Motor neuron (in vitro differentiated cells): ENCODE results near the gene SNRNP48. TPM values are rescaled to one million over a fixed set of nuclear protein-coding genes. Genes with fewer than 3 reads are reported as not detected.

Experiments
- ATAC-seq, 8 experiments: fragments of 200-7000 bp; cut with Tn5 transposase; replicated peaks in 6 of 8; 2 replicates each; pipeline ENCODE4 v1.8.0; 2021; ENCODE audit warnings: mild to moderate bottlenecking in 8 of 8, moderate library complexity in 8 of 8
- H3K27ac ChIP-seq, 2 donors: fragments of 250-450 bp; sonication (Bioruptor Pico); 2 replicates each; pipeline ENCODE4 v1.9.0; 2021; ENCODE audit warnings: antibody characterized with exemption in 2 of 2, mild to moderate bottlenecking in 2 of 2, moderate library complexity in 1 of 2
- H3K4me1 ChIP-seq, 2 donors: fragments of 250-450 bp; sonication (Bioruptor Pico); replicated peaks in 1 of 2; 2 replicates each; pipeline ENCODE4 v1.6.1; 2021; ENCODE audit warnings: antibody characterized with exemption in 2 of 2, mild to moderate bottlenecking in 2 of 2, moderate library complexity in 1 of 2
- H3K4me3 ChIP-seq, 5 donors: fragments of 250-450 bp; sonication (Bioruptor Pico); 2 replicates each; pipeline ENCODE4 v1.9.0; 2021; ENCODE audit warnings: antibody characterized with exemption in 5 of 5, mild to moderate bottlenecking in 5 of 5, moderate library complexity in 4 of 5
- WGBS, 10 experiments: fragments of 450-650 bp; shearing (Covaris generic); methylation state at CpG; one replicate each; pipeline ENCODE4 v1.0.0; 2022; 5-methylcytosine and 5-hydroxymethylcytosine counted together
- in situ Hi-C, 9 experiments: fragments of 400-800 bp; cut with MboI; loops; one replicate each; pipeline ENCODE4 v1.15.0; 2021; ENCODE audit warnings: low sequenced_read_pairs in 9 of 9, low pct_unique_long_range_greater_than_20kb in 2 of 9; ENCODE audit not compliant: unreplicated experiment in 9 of 9
- total RNA-seq, 8 experiments: library from RNA; unstranded; fragments of 300-600 nt; gene quantifications; 2 replicates each; pipeline versions ENCODE4 v1.2.3 to v1.2.4, GENCODE V29; 2022

The SNRNP48 gene
- total RNA-seq, 8 experiments from 2014 or later = 8.5 to 16.3 (median 9.5) TPM

DNA sequence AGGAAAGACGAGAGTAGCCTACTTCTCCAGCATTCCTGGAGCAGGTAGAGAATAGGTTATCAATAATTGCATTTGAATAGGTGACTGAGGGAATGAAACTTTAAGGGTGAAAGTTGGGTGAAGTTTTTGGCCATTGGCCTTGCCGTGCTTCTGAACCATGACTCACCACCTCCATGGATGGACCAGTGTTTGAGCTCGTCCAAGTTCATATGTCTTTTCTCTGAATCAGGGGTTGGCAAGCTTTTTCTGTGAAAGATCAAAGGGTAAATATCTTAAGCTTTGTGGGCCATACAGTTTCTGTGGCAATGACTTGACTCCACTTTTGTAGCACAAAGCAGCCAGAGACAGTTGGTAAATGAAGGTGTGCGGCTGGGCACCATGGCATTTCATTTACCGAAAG, 31.8 kb downstream of the SNRNP48 start:
- WGBS, 10 experiments = 52 to 100% (median 87%) methylated on average over 1 to 5 of the region's 5 CpGs
- H3K27ac ChIP-seq = no peak overlapping the region
- H3K4me3 ChIP-seq = no peak overlapping the region
- in situ Hi-C loops = loop anchor here in 5 of 9 experiments (25.0 kb wide), 4 partner anchors 209 to 934 kb away; no protein-coding TSS in a partner anchor
- H3K4me1 ChIP-seq = peaks cover 3 to 5% of the 10 kb centered on the region in 2 donors
- ATAC-seq = no peak

DNA sequence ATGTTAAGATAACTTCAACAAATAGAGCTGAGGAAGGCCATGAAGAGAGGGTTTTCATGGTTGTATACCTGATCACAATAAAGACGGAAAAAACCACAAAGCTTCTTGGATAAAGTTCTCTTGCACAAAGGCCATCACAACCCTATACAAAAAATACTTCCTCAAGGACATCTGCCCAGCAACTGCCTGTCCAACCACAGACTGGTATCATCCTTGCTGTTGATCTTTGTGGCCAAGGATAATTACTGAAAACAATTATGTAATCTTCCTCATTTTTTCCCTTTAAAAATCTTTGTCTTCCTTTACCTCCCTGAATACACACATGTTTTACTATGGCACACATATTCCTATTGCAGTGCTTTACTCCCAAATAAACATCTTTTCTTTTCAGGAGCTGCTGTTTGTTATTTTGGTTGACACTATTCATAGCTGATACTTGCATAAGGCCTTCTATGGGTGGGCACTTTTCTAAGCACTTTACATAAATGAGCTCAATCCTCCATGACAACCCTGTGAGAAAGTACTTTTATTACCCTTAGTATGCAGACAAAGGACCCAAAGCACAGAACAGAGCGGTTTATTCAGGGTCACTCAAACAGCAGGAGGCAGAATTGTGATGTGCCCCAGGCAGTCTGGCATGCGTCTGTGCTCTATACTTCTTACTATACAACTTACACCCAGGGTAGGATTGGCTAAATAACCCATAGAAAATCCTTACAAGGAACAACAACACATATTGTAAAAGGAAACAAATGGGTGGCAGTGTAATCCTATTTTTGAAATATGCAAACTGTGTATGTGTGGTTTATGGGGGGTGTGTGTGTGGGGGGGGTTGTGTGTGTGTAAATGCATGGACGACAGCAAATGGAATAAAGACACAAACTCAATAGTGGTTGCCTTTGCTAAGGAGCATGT, 35.1 kb downstream of the SNRNP48 start:
- ATAC-seq = peak; percentile 70 to 97 (median 88)
- Histone ChIP-seq H3K4me3 (no peak overlapping the region), H3K4me1 (peaks cover 3 to 5% of the 10 kb centered on the region in 2 donors), H3K27ac (no peak overlapping the region)
- in situ Hi-C loops = loop anchor here in 5 of 9 experiments (25.0 kb wide), 4 partner anchors 213 to 938 kb away; no protein-coding TSS in a partner anchor
- WGBS, 10 experiments = 5 to 100% (median 46%) methylated on average over 1 to 3 of the region's 4 CpGs; no CpG with 5 or more reads in 2 of the 10 experiments

DNA sequence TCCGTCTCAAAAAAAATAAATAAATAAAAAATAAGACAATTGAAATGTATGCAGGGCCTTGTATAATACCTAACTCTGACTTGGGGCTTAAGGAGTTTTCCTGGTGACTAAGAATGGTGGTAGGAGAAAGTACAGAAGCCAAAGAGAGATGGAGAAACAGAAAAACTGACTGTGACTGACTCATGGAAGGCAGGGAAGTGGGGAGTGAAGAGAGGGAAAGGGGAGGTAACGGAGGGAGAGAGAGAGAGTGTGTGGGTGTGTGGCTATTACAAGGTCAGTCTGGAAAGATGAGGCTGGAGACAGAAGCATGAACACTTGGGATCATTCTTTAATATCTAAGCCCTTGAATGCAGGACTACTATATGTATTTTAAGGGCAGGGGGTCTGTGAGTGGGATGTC, 38.5 kb downstream of the SNRNP48 start:
- H3K4me3 ChIP-seq = no peak overlapping the region
- H3K27ac ChIP-seq = no peak overlapping the region
- H3K4me1 ChIP-seq = peaks cover 3 to 5% of the 10 kb centered on the region in 2 donors
- in situ Hi-C loops = no loop called here
- 33 to 100% (median 71%) methylated on average over 1 to 2 of the region's 2 CpGs; no CpG with 5 or more reads in 1 of the 10 experiments for WGBS, 10 experiments
- ATAC-seq = no peak

DNA sequence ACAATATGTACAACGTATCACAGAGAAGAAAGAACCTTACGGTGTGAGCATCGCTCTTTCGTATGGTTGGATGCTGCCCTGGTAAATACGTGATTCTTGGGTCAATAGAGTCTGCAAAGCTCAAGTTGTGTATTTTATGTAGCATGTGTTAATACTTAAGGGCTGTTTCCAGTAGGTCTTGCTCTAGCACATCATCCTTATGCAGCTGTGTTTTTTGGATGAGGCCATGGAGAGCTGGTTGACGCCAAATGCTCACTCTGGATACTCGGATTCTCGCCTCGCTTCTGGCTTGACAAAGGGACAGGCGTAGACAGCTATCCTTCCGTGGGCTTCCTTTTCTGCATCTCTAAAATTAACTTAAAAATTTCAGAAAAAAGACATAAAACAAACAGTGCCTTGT, 38.9 kb downstream of the SNRNP48 start:
- no peak for ATAC-seq
- in situ Hi-C loops = no loop called here

DNA sequence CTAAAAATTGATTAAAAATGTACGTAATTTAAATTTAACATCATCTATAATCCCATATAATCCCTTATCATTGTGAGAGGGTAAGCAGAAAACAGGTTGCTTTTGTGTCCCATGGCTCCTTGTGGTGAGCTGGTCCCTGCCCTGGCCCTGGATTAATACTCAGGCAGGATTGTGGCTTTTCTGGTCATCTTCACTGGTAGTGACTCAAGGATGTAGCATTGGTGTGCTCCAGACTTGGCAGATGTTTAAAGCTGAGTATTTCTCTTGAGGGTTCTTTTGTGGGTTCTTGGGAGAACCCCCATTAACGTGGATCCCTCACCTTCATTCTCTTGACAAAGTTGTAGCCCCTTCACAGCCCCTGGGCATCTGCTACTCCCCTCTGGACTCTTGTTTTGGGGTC, 39.3 kb downstream of the SNRNP48 start:
- no peak for ATAC-seq
- no peak overlapping the region for H3K4me3 ChIP-seq
- 0 to 100% (median 70%) methylated on average over 1 to 2 of the region's 2 CpGs; no CpG with 5 or more reads in 3 of the 10 experiments for WGBS, 10 experiments
- in situ Hi-C loops = no loop called here
- no peak overlapping the region for H3K27ac ChIP-seq
- H3K4me1 ChIP-seq = peaks cover 3 to 5% of the 10 kb centered on the region in 2 donors

More for the DNA sequence above, 38.9 kb downstream of the SNRNP48 start:
- Histone ChIP-seq H3K27ac (no peak overlapping the region), H3K4me3 (no peak overlapping the region), H3K4me1 (peaks cover 3 to 5% of the 10 kb centered on the region in 2 donors)
- WGBS, 10 experiments = 35 to 100% (median 91%) methylated on average over 3 to 11 of the region's 11 CpGs; no CpG with 5 or more reads in 3 of the 10 experiments

DNA sequence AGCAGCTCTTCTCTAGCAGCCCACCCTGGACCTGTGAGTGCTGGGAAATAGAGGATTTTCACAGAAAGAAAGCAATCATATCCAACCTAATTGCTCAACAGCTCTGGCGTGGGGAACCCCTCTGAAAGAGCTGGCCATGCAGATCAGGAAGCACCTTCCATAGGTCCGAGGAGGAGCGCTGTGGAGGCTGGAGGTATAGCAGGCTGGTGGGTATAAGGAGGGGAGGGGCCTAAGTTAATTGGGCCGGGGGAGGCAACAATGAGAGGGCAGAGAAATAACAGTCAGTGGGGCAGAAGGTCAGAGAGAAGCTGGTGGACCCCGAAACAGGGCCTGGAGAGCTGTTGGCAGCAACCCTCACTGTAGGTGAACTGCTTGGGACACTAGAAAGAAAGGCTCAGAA, 40.8 kb downstream of the SNRNP48 start:
- Histone ChIP-seq H3K4me3 (no peak overlapping the region), H3K27ac (no peak overlapping the region), H3K4me1 (no peaks in the 10 kb centered on the region)
- in situ Hi-C loops = no loop called here
- WGBS, 10 experiments = 68 to 100% (median 100%) methylated on average over 1 to 4 of the region's 5 CpGs; no CpG with 5 or more reads in 6 of the 10 experiments
- peak in 1 of 8 experiments; percentile 27 for ATAC-seq

DNA sequence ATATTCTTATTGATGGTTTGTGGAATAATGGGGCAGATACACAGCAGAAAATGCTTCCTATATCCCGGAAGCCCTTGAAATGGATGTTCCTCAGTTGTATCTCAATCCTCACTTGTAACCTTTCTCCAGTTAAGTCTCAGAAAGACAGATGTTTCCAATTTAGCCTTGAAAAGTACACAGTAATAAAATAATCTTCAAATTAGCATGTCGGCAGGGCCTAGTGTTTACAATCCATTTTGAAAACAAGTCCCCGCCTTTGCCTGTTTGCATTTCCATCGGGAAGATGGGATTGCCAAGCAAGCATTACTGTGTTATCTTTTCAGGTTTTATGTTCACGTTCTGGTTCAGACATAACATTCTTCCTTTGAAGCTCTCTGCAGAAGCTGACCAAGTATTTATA, 41.5 kb downstream of the SNRNP48 start:
- no peaks in the 10 kb centered on the region for H3K4me1 ChIP-seq
- in situ Hi-C loops = no loop called here
- H3K4me3 ChIP-seq = no peak overlapping the region
- peak in 3 of 8 experiments; percentile 90 to 96 (median 93) for ATAC-seq
- 0 to 90% (median 73%) methylated on average over 1 to 5 of the region's 5 CpGs for WGBS, 10 experiments
- H3K27ac ChIP-seq = no peak overlapping the region

DNA sequence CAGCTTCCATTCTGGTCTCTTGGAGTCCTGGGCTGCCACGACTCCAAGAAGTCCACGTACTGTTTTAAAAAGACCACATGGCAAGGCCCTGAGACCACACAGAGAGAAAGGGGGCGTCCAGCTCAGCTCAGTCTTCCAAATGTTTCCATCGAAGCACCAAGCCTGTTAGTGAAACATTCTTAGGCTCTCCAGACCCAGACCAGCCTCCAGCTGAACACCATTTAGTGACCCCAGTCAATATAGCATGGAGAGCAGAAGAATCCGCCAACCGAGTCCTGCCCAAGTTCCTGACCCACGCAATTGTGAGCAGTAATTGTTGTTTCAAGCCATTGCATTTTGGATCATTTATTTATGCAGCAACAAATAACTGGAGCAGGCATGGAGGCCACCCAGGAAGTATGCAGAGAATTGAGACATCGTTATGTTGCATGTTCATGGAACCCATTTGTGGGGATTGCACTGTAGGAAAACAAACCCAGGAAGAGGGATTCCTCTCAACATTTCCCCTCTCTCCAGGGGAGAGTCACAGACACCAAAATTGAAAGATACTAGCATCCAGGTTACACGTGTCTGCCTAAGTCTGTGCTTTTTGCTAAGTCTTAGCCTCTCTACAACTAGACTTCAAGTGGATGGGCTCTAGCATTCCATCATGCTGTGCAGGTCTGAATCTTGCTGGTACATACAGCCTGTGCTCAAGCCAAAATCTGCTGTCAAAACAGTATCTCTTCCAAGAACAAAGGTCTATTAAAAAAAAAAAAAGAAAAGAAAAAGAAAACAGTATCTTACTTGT, 42.7 kb downstream of the SNRNP48 start:
- Histone ChIP-seq H3K27ac (no peak overlapping the region), H3K4me3 (no peak overlapping the region), H3K4me1 (no peaks in the 10 kb centered on the region)
- 50 to 93% (median 83%) methylated on average over 1 to 6 of the region's 9 CpGs; no CpG with 5 or more reads in 4 of the 10 experiments for WGBS, 10 experiments
- in situ Hi-C loops = no loop called here
- ATAC-seq = no peak

DNA sequence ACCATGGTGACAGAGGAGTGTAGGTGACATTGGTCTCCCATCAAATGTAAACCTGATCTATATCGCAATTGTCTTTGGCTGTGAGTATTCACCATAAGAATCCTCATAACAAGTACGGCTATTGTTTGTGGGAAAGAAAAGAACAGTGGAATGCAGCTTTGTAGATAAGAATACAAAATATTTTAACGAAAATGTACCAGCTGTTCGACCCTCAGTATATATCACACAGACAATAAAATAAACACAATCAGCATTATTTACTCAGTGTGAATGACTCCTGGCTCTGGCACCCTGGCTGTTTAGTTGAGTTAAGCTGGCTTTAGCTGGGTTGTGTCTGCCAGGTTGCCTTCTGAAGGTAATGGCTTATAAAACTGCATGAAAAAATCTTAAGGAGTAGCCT, 43.4 kb downstream of the SNRNP48 start:
- WGBS, 10 experiments = 43 to 82% (median 72%) methylated on average over 1 to 4 of the region's 4 CpGs; no CpG with 5 or more reads in 3 of the 10 experiments
- ATAC-seq = peak in 1 of 8 experiments; percentile 14
- in situ Hi-C loops = no loop called here

DNA sequence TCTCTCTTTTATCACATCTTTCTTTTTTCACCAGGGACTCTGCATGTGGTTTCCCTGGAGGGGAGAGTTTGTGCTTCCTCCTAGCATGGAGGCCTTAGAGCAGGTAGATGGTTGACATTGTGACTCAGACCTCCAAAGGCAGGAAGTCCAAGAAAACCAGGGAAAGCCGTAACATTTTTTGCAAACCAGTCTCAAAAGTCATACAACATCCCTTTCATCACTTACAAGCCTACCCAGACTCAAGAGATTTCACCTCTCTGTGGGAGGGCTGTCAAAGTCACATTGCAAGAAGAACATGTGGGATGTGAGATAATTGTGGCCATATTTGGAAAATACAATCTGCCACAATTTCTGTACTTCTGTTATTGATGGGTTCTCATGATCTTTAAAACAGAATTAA, 46.2 kb downstream of the SNRNP48 start:
- H3K4me1 ChIP-seq = no peaks in the 10 kb centered on the region
- no peak overlapping the region for H3K4me3 ChIP-seq
- ATAC-seq = no peak
- no peak overlapping the region for H3K27ac ChIP-seq
- 25 to 100% (median 94%) methylated on average over 1 of the region's 1 CpG; no CpG with 5 or more reads in 4 of the 10 experiments for WGBS, 10 experiments
- in situ Hi-C loops = no loop called here

More for the DNA sequence above, 43.4 kb downstream of the SNRNP48 start:
- Histone ChIP-seq H3K27ac (no peak overlapping the region), H3K4me1 (no peaks in the 10 kb centered on the region), H3K4me3 (no peak overlapping the region)

DNA sequence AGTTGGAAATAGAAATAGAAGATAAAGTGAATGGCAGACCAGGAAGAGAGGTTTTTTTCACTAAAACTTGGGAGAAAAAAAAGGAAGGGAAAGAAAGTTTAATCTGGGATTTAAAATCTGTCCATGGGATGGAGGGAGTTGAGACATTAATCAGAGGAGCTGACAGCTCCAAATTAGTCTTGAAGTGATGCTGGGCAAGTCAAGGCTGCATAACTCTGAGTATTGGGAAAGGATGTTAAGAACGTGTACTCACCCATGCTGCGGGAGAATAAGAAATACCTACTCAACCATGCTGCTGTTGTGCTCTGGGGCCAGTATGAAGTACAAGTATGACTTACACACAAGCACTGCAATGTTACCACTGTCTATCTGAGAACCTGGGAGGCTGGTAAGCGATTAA, 47.5 kb downstream of the SNRNP48 start:
- no peak for ATAC-seq
- Histone ChIP-seq H3K27ac (no peak overlapping the region), H3K4me1 (no peaks in the 10 kb centered on the region), H3K4me3 (no peak overlapping the region)
- whole genome bisulfite sequencing, 10 experiments = 60 to 100% (median 94%) methylated on average over 1 to 3 of the region's 3 CpGs; no CpG with 5 or more reads in 1 of the 10 experiments
- in situ Hi-C loops = no loop called here

DNA sequence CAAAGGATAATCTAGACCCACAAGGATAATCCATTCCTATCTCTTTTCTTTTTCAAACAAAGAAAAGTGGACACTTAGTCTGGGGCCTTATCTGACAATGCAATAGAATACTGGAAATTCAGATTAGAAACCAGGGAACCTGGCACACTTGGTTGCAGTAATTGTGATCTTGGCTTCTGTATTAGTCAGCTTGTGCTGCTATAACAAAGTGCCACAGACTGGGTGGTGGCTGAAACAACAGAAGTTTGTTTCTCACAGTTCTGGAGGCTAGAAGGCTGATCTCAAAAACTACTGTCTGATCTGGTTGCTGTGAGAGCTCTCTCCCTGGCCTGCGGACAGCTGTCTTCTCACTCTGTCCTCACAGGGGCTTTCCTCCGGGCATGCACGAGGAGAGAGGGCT, 49.4 kb downstream of the SNRNP48 start:
- Histone ChIP-seq H3K4me3 (no peak overlapping the region), H3K4me1 (no peaks in the 10 kb centered on the region), H3K27ac (no peak overlapping the region)
- 64 to 100% (median 90%) methylated on average over 1 to 3 of the region's 3 CpGs; no CpG with 5 or more reads in 5 of the 10 experiments for WGBS, 10 experiments
- no peak for ATAC-seq
- in situ Hi-C loops = no loop called here

DNA sequence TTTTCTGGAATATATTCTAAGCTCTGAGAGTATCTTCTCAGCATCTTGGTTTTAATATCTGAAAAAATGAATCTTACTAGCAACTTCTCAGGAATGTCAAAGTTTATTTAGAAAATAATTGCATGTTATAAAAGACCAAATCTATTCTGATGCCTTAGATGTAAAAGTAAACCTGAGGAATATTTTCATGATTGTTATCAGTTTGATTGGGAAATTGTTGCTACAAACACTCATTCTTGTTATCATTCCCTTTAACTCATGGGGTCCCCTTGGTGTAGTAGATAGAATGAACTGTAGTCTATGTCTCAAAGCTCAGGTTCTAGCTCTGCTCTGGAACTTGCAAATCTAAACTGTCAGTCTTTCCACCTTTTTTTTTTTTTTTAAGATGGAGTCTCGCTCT, 50.0 kb downstream of the SNRNP48 start:
- Histone ChIP-seq H3K4me1 (no peaks in the 10 kb centered on the region), H3K27ac (no peak overlapping the region), H3K4me3 (no peak overlapping the region)
- in situ Hi-C loops = no loop called here
- 83% methylated on average over 1 of the region's 1 CpG; no CpG with 5 or more reads in 9 of the 10 experiments for WGBS, 10 experiments
- no peak for ATAC-seq
